ENCODE data around the gene UBE2E1.
A peak's percentile ranks its signal among the peaks of the same experiment; 100 is the strongest.

Gene UBE2E1

GRCh38 chr3:23796518-23796917, 9.2 kb upstream of the UBE2E1 start:
- no peak for DNase-seq

- no peak for DNase-seq
These were observed 8.3 kb upstream of the UBE2E1 start for GRCh38 chr3:23797491-23797890.

GRCh38 chr3:23798456-23798855, 7.3 kb upstream of the UBE2E1 start:
- DNase-seq, result no peak

- no peak for DNase-seq
These were observed 6.9 kb upstream of the UBE2E1 start for GRCh38 chr3:23798876-23799275.

- DNase-seq, result no peak
These were observed 5.0 kb upstream of the UBE2E1 start for GRCh38 chr3:23800731-23801130.

- DNase-seq, result no peak
These were observed 1.1 kb upstream of the UBE2E1 start for GRCh38 chr3:23804441-23805209.

- no peak for DNase-seq
These were observed 534 bp upstream of the UBE2E1 start for GRCh38 chr3:23805210-23805632.

GRCh38 chr3:23806534-23807423, 1.0 kb downstream of the UBE2E1 start:
- DNase-seq, result peak; percentile 59

- no peak for DNase-seq
These were observed 1.8 kb downstream of the UBE2E1 start for GRCh38 chr3:23807424-23808015.

- DNase-seq, result no peak
These were observed 2.8 kb downstream of the UBE2E1 start for GRCh38 chr3:23808525-23808924.

GRCh38 chr3:23809294-23809693, 3.5 kb downstream of the UBE2E1 start:
- DNase-seq, result no peak

GRCh38 chr3:23809840-23810342, 4.1 kb downstream of the UBE2E1 start:
- no peak for DNase-seq

GRCh38 chr3:23810343-23811184, 4.8 kb downstream of the UBE2E1 start:
- peak; percentile 76 for DNase-seq

GRCh38 chr3:23811185-23811527, 5.4 kb downstream of the UBE2E1 start:
- DNase-seq, result no peak

- DNase-seq, result no peak
These were observed 6.2 kb downstream of the UBE2E1 start for GRCh38 chr3:23811919-23812318.

GRCh38 chr3:23815879-23816278, 10.1 kb downstream of the UBE2E1 start:
- no peak for DNase-seq

- no peak for DNase-seq
These were observed 11.0 kb downstream of the UBE2E1 start for GRCh38 chr3:23816721-23817120.

GRCh38 chr3:23817508-23818223, 11.9 kb downstream of the UBE2E1 start:
- DNase-seq, result no peak

- DNase-seq, result no peak
These were observed 14.0 kb downstream of the UBE2E1 start for GRCh38 chr3:23819599-23820360.

- DNase-seq, result no peak
These were observed 15.1 kb downstream of the UBE2E1 start for GRCh38 chr3:23820888-23821287.

GRCh38 chr3:23821858-23822257, 16.1 kb downstream of the UBE2E1 start:
- DNase-seq, result no peak
